K562 (cell line): ENCODE results near the gene LY6G6D. TPM values are rescaled to one million over a fixed set of nuclear protein-coding genes. Genes with fewer than 3 reads are reported as not detected.

ENCODE experiments used
- CHD1 ChIP-seq: fragments of 200-600 bp; sonication (generic); IDR thresholded peaks from one replicate; pipeline ENCODE4 v1.6.1; 2012; ENCODE audit warnings: mild to moderate bottlenecking, moderate library complexity, low read length, inconsistent platforms
- CHD2 ChIP-seq: IDR thresholded peaks from 2 replicates; pipeline ENCODE4 v1.6.1; 2011; ENCODE audit warnings: low read depth, low read length
- DDX20 ChIP-seq: fragments of 450-650 bp; IDR thresholded peaks from 2 replicates; pipeline ENCODE4 v1.6.1; 2016; ENCODE audit warnings: missing genetic modification characterization, low read depth, mild to moderate bottlenecking, missing compliant biosample characterization, moderate library complexity
- EP300 ChIP-seq: IDR thresholded peaks from 2 replicates; pipeline ENCODE4 v1.6.1; 2012; ENCODE audit warnings: low read length, improper control_type of control experiment
- HDAC1 ChIP-seq, 2 experiments: fragments of 450-650 bp; IDR thresholded peaks; 2 replicates each; pipeline ENCODE4 v1.6.1; 2016 to 2017; ENCODE audit warnings: inconsistent platforms in 1 of 2, mild to moderate bottlenecking in 1 of 2, moderate library complexity in 1 of 2
- JUNB ChIP-seq: fragments of 450-650 bp; formaldehyde crosslinking; conservative IDR thresholded peaks from 2 replicates; pipeline ENCODE4 v1.4.0; 2020; ENCODE audit warnings: mild to moderate bottlenecking
- MAFG ChIP-seq: fragments of 450-650 bp; conservative IDR thresholded peaks from 2 replicates; pipeline ENCODE4 v1.6.1; 2016; ENCODE audit warnings: missing genetic modification characterization, missing compliant biosample characterization
- MTF1 ChIP-seq: fragments of 250-450 bp; sonication (Bioruptor Pico); IDR thresholded peaks from 2 replicates; pipeline ENCODE4 v1.9.0; 2021; ENCODE audit warnings: moderate library complexity, mild to moderate bottlenecking, inconsistent platforms, borderline replicate concordance
- PHF8 ChIP-seq: fragments of 200-600 bp; sonication (generic); IDR thresholded peaks from 2 replicates; pipeline ENCODE4 v1.6.1; 2012; ENCODE audit warnings: mixed run types, mild to moderate bottlenecking, inconsistent platforms, low read length, moderate library complexity, borderline replicate concordance
- ZNF133 ChIP-seq: fragments of 250-450 bp; sonication (Bioruptor Pico); IDR thresholded peaks from 2 replicates; pipeline ENCODE4 v1.4.0; 2020; ENCODE audit warnings: mild to moderate bottlenecking
- ZNF324 ChIP-seq: fragments of 250-450 bp; sonication (Bioruptor Pico); IDR thresholded peaks from 2 replicates; pipeline ENCODE4 v1.4.0; 2020; ENCODE audit warnings: mild to moderate bottlenecking
- ZNF76 ChIP-seq: fragments of 250-450 bp; sonication (Bioruptor Pico); IDR thresholded peaks from 2 replicates; pipeline ENCODE4 v1.4.0; 2020; ENCODE audit warnings: mild to moderate bottlenecking, moderate library complexity, borderline replicate concordance
- ZNF780A ChIP-seq: fragments of 250-450 bp; sonication (Bioruptor Pico); IDR thresholded peaks from 2 replicates; pipeline ENCODE4 v1.5.0; 2021; ENCODE audit warnings: mild to moderate bottlenecking
- polyA plus RNA-seq, 8 experiments: library from polyadenylated mRNA; depleted of rRNA in 4 of 8; stranded (reverse) in 5 of 8; unstranded in 3 of 8; fragments of >200 nt; fragmentation: Nextera tagmentation in 2 of 8; fragmentation: Illumina TruSeq in 1 of 8; extraction: Ambion mirVana in 2 of 8; extraction: Trizol in 1 of 8; gene quantifications; 2 replicates each; pipeline versions ENCODE4 v1.2.1 to v1.2.3, GENCODE V29; 2011 to 2014; ENCODE audit warnings: inconsistent platforms in 1 of 8, missing spikeins in 1 of 8
- total RNA-seq, 7 experiments: library from RNA; depleted of rRNA in 6 of 7; stranded (reverse); fragments of >200 nt in 6 of 7; fragmentation: Illumina TruSeq in 2 of 7; extraction: Trizol in 2 of 7; gene quantifications; 2 replicates each; pipeline versions ENCODE4 v1.2.1 to v1.2.3, GENCODE V29; 2011 to 2021; ENCODE audit warnings: low replicate concordance in 1 of 7
- TF ChIP-seq, protein P1 (sequence below): fragments of 450-650 bp; IDR thresholded peaks from 2 replicates; pipeline ENCODE4 v1.6.1; 2017; ENCODE audit warnings: mild to moderate bottlenecking, moderate library complexity
- TF ChIP-seq, protein P2 (sequence below): fragments of 450-650 bp; IDR thresholded peaks from 2 replicates; pipeline ENCODE4 v1.6.1; 2016
- TF ChIP-seq, protein P3 (sequence below): fragments of 450-650 bp; conservative IDR thresholded peaks from 2 replicates; pipeline ENCODE4 v1.6.1; 2016; ENCODE audit warnings: missing genetic modification characterization, low read depth, mild to moderate bottlenecking, missing compliant biosample characterization, moderate library complexity
- TF ChIP-seq, protein P4 (sequence below): sonication (generic); formaldehyde crosslinking; IDR thresholded peaks from 2 replicates; pipeline ENCODE4 v1.8.0; 2022; ENCODE audit warnings: mild to moderate bottlenecking, missing genetic modification reagents
- TF ChIP-seq, protein P5 (sequence below): fragments of 450-650 bp; formaldehyde crosslinking; IDR thresholded peaks from 2 replicates; pipeline ENCODE4 v1.4.0; 2020; ENCODE audit warnings: mild to moderate bottlenecking, mixed read lengths

LY6G6D gene
- total and polyA plus RNA-seq, 9 of the 15 experiments (the other 6 are each of a cell fraction or from before 2014, with no cell fraction given): 0.30 to 0.38 TPM; not detected in 7

DNA sequence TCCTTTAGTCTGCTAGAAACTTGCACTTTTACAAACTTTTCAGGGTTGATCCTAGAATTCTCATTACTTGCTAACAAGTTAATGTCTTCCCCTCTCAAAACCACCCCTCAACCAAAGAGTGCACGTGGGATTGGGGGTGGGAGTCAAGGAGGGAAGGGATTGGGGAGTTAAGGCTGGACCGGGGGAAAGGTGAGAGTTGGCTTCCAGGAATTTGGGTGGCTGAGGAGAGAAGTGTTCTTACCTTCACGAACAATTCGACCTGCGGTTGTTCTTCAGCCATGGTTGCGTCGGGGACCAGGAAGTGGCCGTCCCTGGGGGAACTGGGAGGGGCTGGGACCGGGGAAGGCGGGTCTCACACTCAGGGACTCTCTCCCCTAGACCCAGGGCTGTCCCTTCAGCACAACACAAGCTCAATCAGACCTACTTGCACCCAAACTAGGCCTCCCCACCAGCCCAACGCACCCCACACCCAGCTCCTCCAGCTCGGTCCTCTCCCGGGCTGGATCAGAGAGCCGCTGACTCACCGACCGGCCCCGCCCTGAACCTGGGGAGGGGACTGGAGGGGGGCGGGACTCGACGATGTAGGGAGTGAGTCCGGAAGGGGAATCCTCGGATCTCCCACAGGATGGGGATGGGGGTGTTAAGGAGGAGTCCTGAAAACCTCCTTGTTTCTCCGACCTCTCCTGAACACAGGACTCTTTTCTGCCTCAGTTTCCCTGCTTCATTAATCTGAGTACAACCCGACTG is 21.0 kb downstream of the LY6G6D start, which contains the start of gene CLIC1 (continued):
- TF ChIP-seq MTF1 (CRISPR knock-in tag) (no peak), MAFG (tag) (peak; percentile 78), ZNF76 (0 out of 2 replicates have a peak, but pooled peaks have one; percentile 26), ZNF780A (CRISPR knock-in tag) (0 out of 2 replicates have a peak, but pooled peaks have one; percentile 26), DDX20 (tag) (no peak), CHD2 (0 out of 2 replicates have a peak, but pooled peaks have one; percentile 25), JUNB (CRISPR knock-in tag) (peak; percentile 91), PHF8 (peak; percentile 87), HDAC1 (IDR thresholded peaks at IDR 0.05) (peak in 1 of 2 experiments; percentile 82; a peak in 2 of 4 replicates), EP300 (peak; percentile 67), ZNF324 (0 out of 2 replicates have a peak, but pooled peaks have one; percentile 6), ZNF133 (no peak), CHD1 (peak; percentile 97)
- TF ChIP-seq, protein P1, sequence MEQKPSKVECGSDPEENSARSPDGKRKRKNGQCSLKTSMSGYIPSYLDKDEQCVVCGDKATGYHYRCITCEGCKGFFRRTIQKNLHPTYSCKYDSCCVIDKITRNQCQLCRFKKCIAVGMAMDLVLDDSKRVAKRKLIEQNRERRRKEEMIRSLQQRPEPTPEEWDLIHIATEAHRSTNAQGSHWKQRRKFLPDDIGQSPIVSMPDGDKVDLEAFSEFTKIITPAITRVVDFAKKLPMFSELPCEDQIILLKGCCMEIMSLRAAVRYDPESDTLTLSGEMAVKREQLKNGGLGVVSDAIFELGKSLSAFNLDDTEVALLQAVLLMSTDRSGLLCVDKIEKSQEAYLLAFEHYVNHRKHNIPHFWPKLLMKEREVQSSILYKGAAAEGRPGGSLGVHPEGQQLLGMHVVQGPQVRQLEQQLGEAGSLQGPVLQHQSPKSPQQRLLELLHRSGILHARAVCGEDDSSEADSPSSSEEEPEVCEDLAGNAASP: no peak
- TF ChIP-seq, protein P2, sequence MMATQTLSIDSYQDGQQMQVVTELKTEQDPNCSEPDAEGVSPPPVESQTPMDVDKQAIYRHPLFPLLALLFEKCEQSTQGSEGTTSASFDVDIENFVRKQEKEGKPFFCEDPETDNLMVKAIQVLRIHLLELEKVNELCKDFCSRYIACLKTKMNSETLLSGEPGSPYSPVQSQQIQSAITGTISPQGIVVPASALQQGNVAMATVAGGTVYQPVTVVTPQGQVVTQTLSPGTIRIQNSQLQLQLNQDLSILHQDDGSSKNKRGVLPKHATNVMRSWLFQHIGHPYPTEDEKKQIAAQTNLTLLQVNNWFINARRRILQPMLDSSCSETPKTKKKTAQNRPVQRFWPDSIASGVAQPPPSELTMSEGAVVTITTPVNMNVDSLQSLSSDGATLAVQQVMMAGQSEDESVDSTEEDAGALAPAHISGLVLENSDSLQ: no peak
- TF ChIP-seq, protein P3, sequence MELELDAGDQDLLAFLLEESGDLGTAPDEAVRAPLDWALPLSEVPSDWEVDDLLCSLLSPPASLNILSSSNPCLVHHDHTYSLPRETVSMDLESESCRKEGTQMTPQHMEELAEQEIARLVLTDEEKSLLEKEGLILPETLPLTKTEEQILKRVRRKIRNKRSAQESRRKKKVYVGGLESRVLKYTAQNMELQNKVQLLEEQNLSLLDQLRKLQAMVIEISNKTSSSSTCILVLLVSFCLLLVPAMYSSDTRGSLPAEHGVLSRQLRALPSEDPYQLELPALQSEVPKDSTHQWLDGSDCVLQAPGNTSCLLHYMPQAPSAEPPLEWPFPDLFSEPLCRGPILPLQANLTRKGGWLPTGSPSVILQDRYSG: peak; percentile 43; the same call in 1 of the 2 replicates
- TF ChIP-seq, protein P4, sequence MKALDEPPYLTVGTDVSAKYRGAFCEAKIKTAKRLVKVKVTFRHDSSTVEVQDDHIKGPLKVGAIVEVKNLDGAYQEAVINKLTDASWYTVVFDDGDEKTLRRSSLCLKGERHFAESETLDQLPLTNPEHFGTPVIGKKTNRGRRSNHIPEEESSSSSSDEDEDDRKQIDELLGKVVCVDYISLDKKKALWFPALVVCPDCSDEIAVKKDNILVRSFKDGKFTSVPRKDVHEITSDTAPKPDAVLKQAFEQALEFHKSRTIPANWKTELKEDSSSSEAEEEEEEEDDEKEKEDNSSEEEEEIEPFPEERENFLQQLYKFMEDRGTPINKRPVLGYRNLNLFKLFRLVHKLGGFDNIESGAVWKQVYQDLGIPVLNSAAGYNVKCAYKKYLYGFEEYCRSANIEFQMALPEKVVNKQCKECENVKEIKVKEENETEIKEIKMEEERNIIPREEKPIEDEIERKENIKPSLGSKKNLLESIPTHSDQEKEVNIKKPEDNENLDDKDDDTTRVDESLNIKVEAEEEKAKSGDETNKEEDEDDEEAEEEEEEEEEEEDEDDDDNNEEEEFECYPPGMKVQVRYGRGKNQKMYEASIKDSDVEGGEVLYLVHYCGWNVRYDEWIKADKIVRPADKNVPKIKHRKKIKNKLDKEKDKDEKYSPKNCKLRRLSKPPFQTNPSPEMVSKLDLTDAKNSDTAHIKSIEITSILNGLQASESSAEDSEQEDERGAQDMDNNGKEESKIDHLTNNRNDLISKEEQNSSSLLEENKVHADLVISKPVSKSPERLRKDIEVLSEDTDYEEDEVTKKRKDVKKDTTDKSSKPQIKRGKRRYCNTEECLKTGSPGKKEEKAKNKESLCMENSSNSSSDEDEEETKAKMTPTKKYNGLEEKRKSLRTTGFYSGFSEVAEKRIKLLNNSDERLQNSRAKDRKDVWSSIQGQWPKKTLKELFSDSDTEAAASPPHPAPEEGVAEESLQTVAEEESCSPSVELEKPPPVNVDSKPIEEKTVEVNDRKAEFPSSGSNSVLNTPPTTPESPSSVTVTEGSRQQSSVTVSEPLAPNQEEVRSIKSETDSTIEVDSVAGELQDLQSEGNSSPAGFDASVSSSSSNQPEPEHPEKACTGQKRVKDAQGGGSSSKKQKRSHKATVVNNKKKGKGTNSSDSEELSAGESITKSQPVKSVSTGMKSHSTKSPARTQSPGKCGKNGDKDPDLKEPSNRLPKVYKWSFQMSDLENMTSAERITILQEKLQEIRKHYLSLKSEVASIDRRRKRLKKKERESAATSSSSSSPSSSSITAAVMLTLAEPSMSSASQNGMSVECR (CRISPR knock-in tag): peak; percentile 76
- TF ChIP-seq, protein P5, sequence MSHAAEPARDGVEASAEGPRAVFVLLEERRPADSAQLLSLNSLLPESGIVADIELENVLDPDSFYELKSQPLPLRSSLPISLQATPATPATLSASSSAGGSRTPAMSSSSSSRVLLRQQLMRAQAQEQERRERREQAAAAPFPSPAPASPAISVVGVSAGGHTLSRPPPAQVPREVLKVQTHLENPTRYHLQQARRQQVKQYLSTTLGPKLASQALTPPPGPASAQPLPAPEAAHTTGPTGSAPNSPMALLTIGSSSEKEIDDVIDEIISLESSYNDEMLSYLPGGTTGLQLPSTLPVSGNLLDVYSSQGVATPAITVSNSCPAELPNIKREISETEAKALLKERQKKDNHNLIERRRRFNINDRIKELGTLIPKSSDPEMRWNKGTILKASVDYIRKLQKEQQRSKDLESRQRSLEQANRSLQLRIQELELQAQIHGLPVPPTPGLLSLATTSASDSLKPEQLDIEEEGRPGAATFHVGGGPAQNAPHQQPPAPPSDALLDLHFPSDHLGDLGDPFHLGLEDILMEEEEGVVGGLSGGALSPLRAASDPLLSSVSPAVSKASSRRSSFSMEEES (CRISPR knock-in tag): no peak
